ENCODE results near the gene AMHR2. TPM values are rescaled to one million over a fixed set of nuclear protein-coding genes. Genes with fewer than 3 reads are reported as not detected.
"Not testable (repeated sequence)": the region's sequence is repeated elsewhere in the genome, so short reads cannot be mapped to it uniquely, and the experiment has no call there.

The AMHR2 gene
- total RNA-seq, 4 donors from 2014 or later, result 0.40 TPM; not detected in 3

- peak within 1 kb of the TSS; percentile 85 to 94 (median 91) for H3K27ac ChIP-seq
- no peaks in the 10 kb centered on the region for H3K9me3 ChIP-seq
- intact Hi-C loops (cut with DNase I), result no loop called here
- 2% methylated on average over 28 to 30 of the region's 31 CpGs for WGBS, 2 donors
- DNase-seq, result peak; percentile 99 to 100
- H3K4me3 ChIP-seq (replicated peaks in 1 of 3), result peak within 1 kb of the TSS; percentile 27 to 66 (median 31)
- peaks cover 12 to 36% of the 10 kb centered on the region in 2 donors for H3K4me1 ChIP-seq
- H3K36me3 ChIP-seq, result peaks cover 3 to 6% of the 10 kb centered on the region in 2 donors
- TF ChIP-seq CTCF (IDR thresholded peaks at IDR 0.05) (no peak), POLR2A (IDR thresholded peaks at IDR 0.05) (peak; percentile 73 to 96)
- H3K27me3 ChIP-seq, result no peaks in the 10 kb centered on the region
Measured at GRCh38 chr12:53441040-53441833, 17.6 kb downstream of the AMHR2 start, which contains the start of gene PRR13. PRR13 (plus strand) TSS chr12:53441734; CDS start chr12:53442715, 981 bp downstream.

- peaks cover 10 to 26% of the 10 kb centered on the region in 2 donors for H3K4me1 ChIP-seq
- no peak for DNase-seq
- intact Hi-C loops (cut with DNase I), result no loop called here
- no peaks in the 10 kb centered on the region for H3K27me3 ChIP-seq
- H3K9me3 ChIP-seq, result no peaks in the 10 kb centered on the region
- H3K4me3 ChIP-seq (replicated peaks in 1 of 3), result no peak overlapping the region
- no peak overlapping the region for H3K27ac ChIP-seq
- peaks cover 6 to 9% of the 10 kb centered on the region in 2 donors for H3K36me3 ChIP-seq
- 98 to 99% methylated on average over 4 of the region's 4 CpGs for WGBS, 2 donors
- no peak for TF ChIP-seq CTCF (IDR thresholded peaks at IDR 0.05)
- no peak for TF ChIP-seq POLR2A (IDR thresholded peaks at IDR 0.05)
Measured at GRCh38 chr12:53443955-53444354, 20.3 kb downstream of the AMHR2 start.

GRCh38 chr12:53444593-53445325 lies 21.1 kb downstream of the AMHR2 start:
- H3K27me3 ChIP-seq; DNase-seq; H3K9me3 ChIP-seq; H3K4me3 ChIP-seq (replicated peaks in 1 of 3); intact Hi-C loops (cut with DNase I); H3K36me3 ChIP-seq; H3K27ac ChIP-seq: not testable (repeated sequence)
- WGBS, 2 donors, result 93% methylated on average over 10 to 11 of the region's 11 CpGs
- peaks cover 10 to 26% of the 10 kb centered on the region in 2 donors for H3K4me1 ChIP-seq

- peaks cover 14 to 22% of the 10 kb centered on the region in 2 donors for H3K36me3 ChIP-seq
- intact Hi-C loops (cut with DNase I), result no loop called here
- DNase-seq, result no peak
Measured at GRCh38 chr12:53450936-53451335, 27.3 kb downstream of the AMHR2 start.

More at GRCh38 chr12:53450936-53451335, 27.3 kb downstream of the AMHR2 start:
- no peaks in the 10 kb centered on the region for H3K27me3 ChIP-seq
- H3K9me3 ChIP-seq, result no peaks in the 10 kb centered on the region
- H3K4me3 ChIP-seq (replicated peaks in 1 of 3), result no peak overlapping the region
- WGBS, 2 donors, result 89 to 91% methylated on average over 7 of the region's 7 CpGs
- H3K27ac ChIP-seq, result no peak overlapping the region
- peaks cover 13 to 21% of the 10 kb centered on the region in 2 donors for H3K4me1 ChIP-seq
- TF ChIP-seq POLR2A (IDR thresholded peaks at IDR 0.05) (no peak), CTCF (IDR thresholded peaks at IDR 0.05) (no peak)
